HCT116 (cell line): ENCODE data around the gene MAP3K8. TPM values are rescaled to one million over a fixed set of nuclear protein-coding genes. Genes with fewer than 3 reads are reported as not detected.
A peak's percentile ranks its signal among the peaks of the same experiment; 100 is the strongest.

Experiments used
- ATAC-seq: fragments of 200-7000 bp; cut with Tn5 transposase; 2 replicates; pipeline ENCODE4 v1.9.1; 2020; ENCODE audit warnings: mild to moderate bottlenecking, moderate library complexity
- BruUV-seq: library from RNA; stranded (reverse); fragments of 400-500 nt; replicated peaks from 2 replicates; lab custom pipeline; 2021; lab: Mats Ljungman, UMichigan
- CTCF ChIA-PET: fragments of 300-600 bp; sonication (Branson Sonifier 250); formaldehyde crosslinking; loops from one replicate; lab custom pipeline; 2021; ENCODE audit warnings: antibody characterized with exemption; lab: Charles Lee
- POLR2A ChIA-PET: fragments of 300-600, 350-600 bp; sonication (Branson Sonifier 250); formaldehyde crosslinking; loops from one replicate; lab custom pipeline; 2021; ENCODE audit warnings: antibody characterized with exemption; lab: Charles Lee
- RAD21 ChIA-PET, 2 experiments: fragments of 300-600 bp; sonication (Branson Sonifier 250); formaldehyde crosslinking; loops; one replicate each; lab custom pipeline; 2023; ENCODE audit warnings: low total read pairs in 2 of 2; ENCODE audit not compliant: uncharacterized antibody in 2 of 2, unreplicated experiment in 2 of 2, low non-redundant PET in 1 of 2; lab: Charles Lee
- DNase-seq: peaks from one replicate; pipeline ENCODE4 v3.0.0-alpha.2; 2010; ENCODE audit warnings: low read depth, low spot score
- H2AFZ ChIP-seq: fragments of 200-600 bp; shearing (Covaris generic), sonication (generic); 2 replicates; pipeline ENCODE4 v1.6.1; 2017; ENCODE audit warnings: low read depth, mixed run types, mixed read lengths, antibody characterized with exemption, low read length; ENCODE audit not compliant: poor library complexity, severe bottlenecking
- H3K27ac ChIP-seq: 2 replicates; pipeline ENCODE4 v1.5.1; 2012; ENCODE audit warnings: low read depth, low read length
- H3K27me3 ChIP-seq: fragments of 200-600 bp; sonication (generic); 2 replicates; pipeline ENCODE4 v1.6.1; 2016; ENCODE audit warnings: mixed run types, low read length, mixed read lengths; ENCODE audit not compliant: insufficient read depth
- H3K36me3 ChIP-seq, 2 experiments: fragments of 200-500 bp in 1 of 2; fragments of 200-600 bp in 1 of 2; sonication (Bioruptor generic) in 1 of 2; sonication (generic) in 1 of 2; 2 replicates each; pipeline versions ENCODE4 v1.5.1 to v1.6.1; 2014 to 2016; ENCODE audit warnings: low read length in 2 of 2, inconsistent platforms in 1 of 2, mixed read lengths in 1 of 2, mixed run types in 1 of 2; ENCODE audit not compliant: insufficient read depth in 2 of 2, control insufficient read depth in 1 of 2
- H3K4me1 ChIP-seq, 2 experiments: fragments of 200-600 bp in 1 of 2; sonication (generic) in 1 of 2; 2 replicates each; pipeline versions ENCODE4 v1.5.1 to v1.6.1; 2012 to 2017; ENCODE audit warnings: low read length in 2 of 2, inconsistent platforms in 1 of 2, mild to moderate bottlenecking in 1 of 2, mixed read lengths in 1 of 2, mixed run types in 1 of 2, moderate library complexity in 1 of 2; ENCODE audit not compliant: insufficient read depth in 2 of 2, control insufficient read depth in 1 of 2
- H3K4me2 ChIP-seq: fragments of 200-600 bp; sonication (generic); 2 replicates; pipeline ENCODE4 v1.6.1; 2017; ENCODE audit warnings: mixed run types, low read length, mixed read lengths
- H3K4me3 ChIP-seq, 2 experiments: fragments of 200-600 bp in 1 of 2; sonication (generic) in 1 of 2; replicated peaks in 1 of 2; 2 replicates each; pipeline ENCODE4 v1.5.1; 2011 to 2016; ENCODE audit warnings: low read length in 2 of 2, control low read depth in 1 of 2, low read depth in 1 of 2, mild to moderate bottlenecking in 1 of 2, mixed read lengths in 1 of 2, mixed run types in 1 of 2
- H3K79me2 ChIP-seq: fragments of 200-600 bp; sonication (generic); 2 replicates; pipeline ENCODE4 v1.6.1; 2017; ENCODE audit warnings: mild to moderate bottlenecking, mixed run types, low read length, moderate library complexity, mixed read lengths; ENCODE audit not compliant: insufficient read depth
- H3K9ac ChIP-seq: fragments of 200-600 bp; sonication (generic); 2 replicates; pipeline ENCODE4 v1.6.1; 2016; ENCODE audit warnings: low read length, mixed read lengths
- H3K9me2 ChIP-seq: fragments of 200-600 bp; sonication (generic), shearing (Covaris generic); 2 replicates; pipeline ENCODE4 v1.6.1; 2017; ENCODE audit warnings: mixed run types, mild to moderate bottlenecking, moderate library complexity; ENCODE audit not compliant: insufficient read depth
- H3K9me3 ChIP-seq, 2 experiments: fragments of 200-500 bp in 1 of 2; fragments of 200-600 bp in 1 of 2; sonication (Bioruptor generic) in 1 of 2; sonication (generic) in 1 of 2; 2 replicates each; pipeline ENCODE4 v1.6.1; 2014 to 2017; ENCODE audit warnings: low read length in 2 of 2, mixed read lengths in 2 of 2, inconsistent platforms in 1 of 2, low read depth in 1 of 2, mild to moderate bottlenecking in 1 of 2, mixed run types in 1 of 2, moderate library complexity in 1 of 2; ENCODE audit not compliant: control insufficient read depth in 1 of 2, insufficient read depth in 1 of 2
- H4K20me1 ChIP-seq: fragments of 200-600 bp; sonication (generic), shearing (Covaris generic); 2 replicates; pipeline ENCODE4 v1.6.1; 2017; ENCODE audit warnings: mixed run types, mild to moderate bottlenecking, moderate library complexity; ENCODE audit not compliant: insufficient read depth
- ATF3 ChIP-seq: IDR thresholded peaks from 2 replicates; pipeline ENCODE4 v1.6.1; 2012
- CBX3 ChIP-seq: IDR thresholded peaks from 2 replicates; pipeline ENCODE4 v1.6.1; 2012; ENCODE audit warnings: low read depth
- CEBPB ChIP-seq: IDR thresholded peaks from 2 replicates; pipeline ENCODE4 v1.6.1; 2012; ENCODE audit warnings: low read depth
- EZH2 ChIP-seq: fragments of 200-600 bp; sonication (generic); IDR thresholded peaks from 2 replicates; pipeline ENCODE4 v1.6.1; 2017; ENCODE audit warnings: antibody characterized with exemption, mixed run types
- FOSL1 ChIP-seq: IDR thresholded peaks from 2 replicates; pipeline ENCODE4 v1.6.1; 2012; ENCODE audit warnings: low read depth
- JUND ChIP-seq: IDR thresholded peaks from 2 replicates; pipeline ENCODE4 v1.6.1; 2012
- MAX ChIP-seq: IDR thresholded peaks from 2 replicates; pipeline ENCODE4 v1.6.1; 2012
- POLR2AphosphoS5 ChIP-seq: IDR thresholded peaks from 2 replicates; pipeline ENCODE4 v1.6.1; 2011; ENCODE audit warnings: mild to moderate bottlenecking, low read depth, low read length, moderate library complexity
- RAD21 ChIP-seq: IDR thresholded peaks from 2 replicates; pipeline ENCODE4 v1.6.1; 2012; ENCODE audit warnings: low read depth, mild to moderate bottlenecking
- REST ChIP-seq: IDR thresholded peaks from 2 replicates; pipeline ENCODE4 v1.6.1; 2012; ENCODE audit warnings: low read depth
- SIN3A ChIP-seq: IDR thresholded peaks from 2 replicates; pipeline ENCODE4 v1.6.1; 2012; ENCODE audit warnings: low read depth
- SP1 ChIP-seq: IDR thresholded peaks from 2 replicates; pipeline ENCODE4 v1.6.1; 2012; ENCODE audit warnings: low read depth
- SRF ChIP-seq: IDR thresholded peaks from 2 replicates; pipeline ENCODE4 v1.6.1; 2012; ENCODE audit warnings: low read depth
- ZNF274 ChIP-seq: fragments of 200-500 bp; sonication (Bioruptor generic); IDR thresholded peaks from 2 replicates; pipeline ENCODE4 v1.6.1; 2014; ENCODE audit warnings: mild to moderate bottlenecking, low read depth, low read length, inconsistent platforms
- intact Hi-C: fragments of 100-400 bp; cut with micrococcal nuclease; formaldehyde crosslinking; loops from 2 replicates; pipeline ENCODE4 v1.10.0; 2022
- total RNA-seq: library from RNA; stranded (reverse); gene quantifications from one replicate; pipeline ENCODE4 v1.2.1, GENCODE V29; 2021; ENCODE audit not compliant: unreplicated experiment

Gene MAP3K8
- total RNA-seq, 1 experiment from 2014 or later: 4.5 TPM

- Histone ChIP-seq H3K9me2 (no peaks in the 10 kb centered on the region), H3K9me3 (no peaks in the 10 kb centered on the region), H3K4me3 (no peak overlapping the region), H3K36me3 (no peaks in the 10 kb centered on the region; a peak in 1 of 4 replicates), H3K79me2 (no peaks in the 10 kb centered on the region), H3K4me1 (peaks cover 23 to 34% of the 10 kb centered on the region in 2 experiments), H4K20me1 (no peaks in the 10 kb centered on the region), H2AFZ (no peak overlapping the region), H3K27ac (no peak overlapping the region), H3K4me2 (peak overlapping the region; percentile 4; the same call in 1 of the 2 replicates), H3K27me3 (no peaks in the 10 kb centered on the region), H3K9ac (no peak overlapping the region)
- RAD21 ChIA-PET: no interaction called here
- TF ChIP-seq ZNF274: no peak
- POLR2A ChIA-PET: no interaction called here
- ATAC-seq: no peak
- BruUV-seq: no TSS peak
- CTCF ChIA-PET: no interaction called here
- intact Hi-C loops: no loop called here
- DNase-seq: no peak
Measured at GRCh38 chr10:30445711-30446110, 11.7 kb downstream of the MAP3K8 start.

GRCh38 chr10:30447125-30447799, 13.3 kb downstream of the MAP3K8 start:
- peak; percentile 82 for ATAC-seq
- intact Hi-C loops: no loop called here

More at GRCh38 chr10:30447125-30447799, 13.3 kb downstream of the MAP3K8 start:
- Histone ChIP-seq H3K27ac (peak overlapping the region; percentile 18; the same call in 1 of the 2 replicates), H3K4me3 (peak overlapping the region in 1 of 2 experiments; percentile 44; a peak in 2 of 4 replicates), H3K36me3 (no peaks in the 10 kb centered on the region), H3K79me2 (no peaks in the 10 kb centered on the region), H3K4me2 (peak overlapping the region; percentile 80), H2AFZ (peak overlapping the region; percentile 26), H3K9me3 (no peaks in the 10 kb centered on the region), H3K9ac (0 out of 2 replicates have a peak overlapping the region, but pooled peaks have one; percentile 10), H3K27me3 (no peaks in the 10 kb centered on the region), H3K4me1 (peaks cover 23 to 34% of the 10 kb centered on the region in 2 experiments), H4K20me1 (no peaks in the 10 kb centered on the region), H3K9me2 (no peaks in the 10 kb centered on the region)
- RAD21 ChIA-PET: no interaction called here
- POLR2A ChIA-PET: interaction anchor here (1.3 kb wide), 1 partner anchor 14 kb away, joined by 3 read pairs; no protein-coding TSS in a partner anchor
- no TSS peak for BruUV-seq
- peak; percentile 79 for TF ChIP-seq SRF
- TF ChIP-seq CEBPB: peak; percentile 98
- peak; percentile 91 for TF ChIP-seq CBX3
- no peak for TF ChIP-seq REST
- peak; percentile 68 for TF ChIP-seq ATF3
- no peak for TF ChIP-seq EZH2
- no peak for TF ChIP-seq POLR2AphosphoS5
- peak; percentile 90 for TF ChIP-seq JUND
- TF ChIP-seq MAX: peak; percentile 76; the same call in 1 of the 2 replicates
- peak; percentile 6; the same call in 1 of the 2 replicates for TF ChIP-seq RAD21
- peak; percentile 95 for TF ChIP-seq SP1
- TF ChIP-seq FOSL1: peak; percentile 98
- peak; percentile 77; the same call in 1 of the 2 replicates for TF ChIP-seq SIN3A
- peak; percentile 77 for DNase-seq
- CTCF ChIA-PET: no interaction called here
